Mammary epithelial cell (primary cell): ENCODE results near the gene LTA4H.

Experiments used
- EZH2 ChIP-seq: IDR thresholded peaks from 2 replicates; pipeline ENCODE4 v1.6.1; 2012; ENCODE audit warnings: low read length, inconsistent platforms, borderline replicate concordance
- TF ChIP-seq, protein P1 (sequence below), 2 donors: IDR thresholded peaks in 1 of 2; conservative IDR thresholded peaks in 1 of 2; 2 replicates each; pipeline ENCODE4 v1.5.1; 2011 to 2012; ENCODE audit warnings: inconsistent platforms in 2 of 2, low read length in 2 of 2, mild to moderate bottlenecking in 2 of 2, control low read depth in 1 of 2, low read depth in 1 of 2; ENCODE audit not compliant: insufficient read depth in 1 of 2; ENCODE audit errors: extremely low read depth in 1 of 2

- TF ChIP-seq, protein P1, sequence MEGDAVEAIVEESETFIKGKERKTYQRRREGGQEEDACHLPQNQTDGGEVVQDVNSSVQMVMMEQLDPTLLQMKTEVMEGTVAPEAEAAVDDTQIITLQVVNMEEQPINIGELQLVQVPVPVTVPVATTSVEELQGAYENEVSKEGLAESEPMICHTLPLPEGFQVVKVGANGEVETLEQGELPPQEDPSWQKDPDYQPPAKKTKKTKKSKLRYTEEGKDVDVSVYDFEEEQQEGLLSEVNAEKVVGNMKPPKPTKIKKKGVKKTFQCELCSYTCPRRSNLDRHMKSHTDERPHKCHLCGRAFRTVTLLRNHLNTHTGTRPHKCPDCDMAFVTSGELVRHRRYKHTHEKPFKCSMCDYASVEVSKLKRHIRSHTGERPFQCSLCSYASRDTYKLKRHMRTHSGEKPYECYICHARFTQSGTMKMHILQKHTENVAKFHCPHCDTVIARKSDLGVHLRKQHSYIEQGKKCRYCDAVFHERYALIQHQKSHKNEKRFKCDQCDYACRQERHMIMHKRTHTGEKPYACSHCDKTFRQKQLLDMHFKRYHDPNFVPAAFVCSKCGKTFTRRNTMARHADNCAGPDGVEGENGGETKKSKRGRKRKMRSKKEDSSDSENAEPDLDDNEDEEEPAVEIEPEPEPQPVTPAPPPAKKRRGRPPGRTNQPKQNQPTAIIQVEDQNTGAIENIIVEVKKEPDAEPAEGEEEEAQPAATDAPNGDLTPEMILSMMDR (conservative IDR thresholded peaks at IDR 0.05 in 1 of 2, IDR thresholded peaks at IDR 0.05 in 1 of 2; ENCODE audit: extremely low read depth in 1 of 2, insufficient read depth in 1 of 2, low read depth in 1 of 2, low read length in 2 of 2) = no peak
- no peak for TF ChIP-seq EZH2
Observed at GRCh38 chr12:96060041-96060440, 24.7 kb upstream of the LTA4H start.
